ENCODE results near the gene CREB3.

CREB3 gene

GRCh38 chr9:35757226-35757891 is 24.9 kb downstream of the CREB3 start:
- peaks cover 17% of the 10 kb centered on the region for H3K4me1 ChIP-seq (ENCODE audit: insufficient read depth, poor library complexity, severe bottlenecking)
- no peak for DNase-seq (ENCODE audit: low spot score)
- peak; percentile 78 for ATAC-seq (ENCODE audit: low read depth)
- H3K4me3 ChIP-seq (ENCODE audit: severe bottlenecking), result peak overlapping the region; percentile 52
- peaks cover 12% of the 10 kb centered on the region for H3K36me3 ChIP-seq (ENCODE audit: low read depth)
- no peaks in the 10 kb centered on the region for H3K27me3 ChIP-seq (ENCODE audit: insufficient read depth, poor library complexity, severe bottlenecking)
- TF ChIP-seq CTCF (IDR thresholded peaks at IDR 0.05; ENCODE audit: poor library complexity, severe bottlenecking), result no peak
- peak overlapping the region; percentile 76 for H3K27ac ChIP-seq (ENCODE audit: poor library complexity, severe bottlenecking)
- no peaks in the 10 kb centered on the region for H3K9me3 ChIP-seq (ENCODE audit: severe bottlenecking)

- H3K4me3 ChIP-seq (ENCODE audit: severe bottlenecking), result peak overlapping the region; percentile 52
- ATAC-seq (ENCODE audit: low read depth), result no peak
- H3K27me3 ChIP-seq (ENCODE audit: insufficient read depth, poor library complexity, severe bottlenecking), result no peaks in the 10 kb centered on the region
- peaks cover 7% of the 10 kb centered on the region for H3K36me3 ChIP-seq (ENCODE audit: low read depth)
- DNase-seq (ENCODE audit: low spot score), result no peak
- no peaks in the 10 kb centered on the region for H3K9me3 ChIP-seq (ENCODE audit: severe bottlenecking)
- no peak for TF ChIP-seq CTCF (IDR thresholded peaks at IDR 0.05; ENCODE audit: poor library complexity, severe bottlenecking)
- peaks cover 17% of the 10 kb centered on the region for H3K4me1 ChIP-seq (ENCODE audit: insufficient read depth, poor library complexity, severe bottlenecking)
- peak overlapping the region; percentile 76 for H3K27ac ChIP-seq (ENCODE audit: poor library complexity, severe bottlenecking)
These were observed 25.4 kb downstream of the CREB3 start for GRCh38 chr9:35757892-35758275.

GRCh38 chr9:35758475-35759050 is 26.1 kb downstream of the CREB3 start:
- Histone ChIP-seq H3K4me3 (ENCODE audit: severe bottlenecking) (no peak overlapping the region), H3K9me3 (ENCODE audit: severe bottlenecking) (no peaks in the 10 kb centered on the region), H3K27ac (ENCODE audit: poor library complexity, severe bottlenecking) (peak overlapping the region; percentile 76), H3K36me3 (ENCODE audit: low read depth) (peaks cover 2% of the 10 kb centered on the region; the same call in 1 of the 2 replicates), H3K27me3 (ENCODE audit: insufficient read depth, poor library complexity, severe bottlenecking) (no peaks in the 10 kb centered on the region), H3K4me1 (ENCODE audit: insufficient read depth, poor library complexity, severe bottlenecking) (peaks cover 17% of the 10 kb centered on the region)
- DNase-seq (ENCODE audit: low spot score) (no peak), ATAC-seq (ENCODE audit: low read depth) (no peak)
- TF ChIP-seq CTCF (IDR thresholded peaks at IDR 0.05; ENCODE audit: poor library complexity, severe bottlenecking), result no peak

GRCh38 chr9:35759795-35760194 is 27.3 kb downstream of the CREB3 start:
- Histone ChIP-seq H3K9me3 (ENCODE audit: severe bottlenecking) (no peaks in the 10 kb centered on the region), H3K27ac (ENCODE audit: poor library complexity, severe bottlenecking) (no peak overlapping the region), H3K27me3 (ENCODE audit: insufficient read depth, poor library complexity, severe bottlenecking) (no peaks in the 10 kb centered on the region), H3K36me3 (ENCODE audit: low read depth) (no peaks in the 10 kb centered on the region), H3K4me1 (ENCODE audit: insufficient read depth, poor library complexity, severe bottlenecking) (peaks cover 17% of the 10 kb centered on the region), H3K4me3 (ENCODE audit: severe bottlenecking) (no peak overlapping the region)
- no peak for TF ChIP-seq CTCF (IDR thresholded peaks at IDR 0.05; ENCODE audit: poor library complexity, severe bottlenecking)
- DNase-seq (ENCODE audit: low spot score) (no peak), ATAC-seq (ENCODE audit: low read depth) (no peak)

- TF ChIP-seq CTCF (IDR thresholded peaks at IDR 0.05; ENCODE audit: poor library complexity, severe bottlenecking), result no peak
- no peaks in the 10 kb centered on the region for H3K36me3 ChIP-seq (ENCODE audit: low read depth)
- H3K27ac ChIP-seq (ENCODE audit: poor library complexity, severe bottlenecking), result no peak overlapping the region
- DNase-seq (ENCODE audit: low spot score), result no peak
- peak; percentile 23; the same call in 2 of the 3 replicates for ATAC-seq (ENCODE audit: low read depth)
- no peak overlapping the region for H3K4me3 ChIP-seq (ENCODE audit: severe bottlenecking)
- no peaks in the 10 kb centered on the region for H3K27me3 ChIP-seq (ENCODE audit: insufficient read depth, poor library complexity, severe bottlenecking)
- peaks cover 17% of the 10 kb centered on the region for H3K4me1 ChIP-seq (ENCODE audit: insufficient read depth, poor library complexity, severe bottlenecking)
- no peaks in the 10 kb centered on the region for H3K9me3 ChIP-seq (ENCODE audit: severe bottlenecking)
These were observed 28.2 kb downstream of the CREB3 start for GRCh38 chr9:35760651-35761050.
